Liver (tissue), 9 donors: ENCODE data around the gene CDKN2B-AS1. TPM values are rescaled to one million over a fixed set of nuclear protein-coding genes. Genes with fewer than 3 reads are reported as not detected.

Source experiments
- DNase-seq: peaks from one replicate; pipeline ENCODE4 v3.0.0-alpha.2; 2017; ENCODE audit warnings: low spot score
- H3K27ac ChIP-seq, 2 donors: one replicate each; pipeline ENCODE4 v1.7.0; 2013; ENCODE audit warnings: inconsistent platforms in 2 of 2, low read length in 2 of 2, control low read depth in 1 of 2, low read depth in 1 of 2, mild to moderate bottlenecking in 1 of 2
- H3K27me3 ChIP-seq, 4 donors: one replicate each; pipeline versions ENCODE4 v1.6.1 to v1.7.0; 2013; ENCODE audit warnings: low read length in 3 of 4, inconsistent platforms in 1 of 4, mild to moderate bottlenecking in 1 of 4, moderate library complexity in 1 of 4; ENCODE audit not compliant: control insufficient read depth in 4 of 4, insufficient read depth in 4 of 4
- H3K36me3 ChIP-seq, 4 donors: one replicate each; pipeline versions ENCODE4 v1.6.1 to v1.7.0; 2013; ENCODE audit warnings: low read length in 3 of 4, mild to moderate bottlenecking in 3 of 4, low read depth in 1 of 4, moderate library complexity in 1 of 4; ENCODE audit not compliant: control insufficient read depth in 4 of 4, insufficient read depth in 3 of 4
- H3K4me1 ChIP-seq, 4 donors: one replicate each; pipeline versions ENCODE4 v1.6.1 to v1.7.0; 2013; ENCODE audit warnings: low read length in 3 of 4, mild to moderate bottlenecking in 3 of 4, moderate library complexity in 1 of 4; ENCODE audit not compliant: control insufficient read depth in 4 of 4, insufficient read depth in 4 of 4
- H3K4me3 ChIP-seq, 3 donors: one replicate each; pipeline versions ENCODE4 v1.6.1 to v1.7.0; 2013; ENCODE audit warnings: low read length in 3 of 3, control low read depth in 1 of 3, low read depth in 1 of 3, mild to moderate bottlenecking in 1 of 3
- H3K9ac ChIP-seq, 2 donors: one replicate each; pipeline ENCODE4 v1.7.0; 2013; ENCODE audit warnings: low read length in 2 of 2, mild to moderate bottlenecking in 2 of 2, moderate library complexity in 2 of 2, control low read depth in 1 of 2, low read depth in 1 of 2
- H3K9me3 ChIP-seq, 4 donors: one replicate each; pipeline versions ENCODE4 v1.6.1 to v1.7.0; 2013; ENCODE audit warnings: low read length in 3 of 4; ENCODE audit not compliant: control insufficient read depth in 4 of 4
- FOXA2 ChIP-seq: IDR thresholded peaks from 2 replicates; pipeline ENCODE4 v1.6.1; 2016; ENCODE audit warnings: antibody characterized with exemption
- GABPA ChIP-seq, 2 donors: IDR thresholded peaks in 1 of 2; conservative IDR thresholded peaks in 1 of 2; 2 replicates each; pipeline ENCODE4 v1.6.1; 2016; ENCODE audit warnings: antibody characterized with exemption in 2 of 2, mild to moderate bottlenecking in 1 of 2, moderate library complexity in 1 of 2
- HNF4A ChIP-seq, 2 donors: conservative IDR thresholded peaks; 2 replicates each; pipeline ENCODE4 v1.6.1; 2016; ENCODE audit warnings: antibody characterized with exemption in 2 of 2, mild to moderate bottlenecking in 2 of 2
- NR2F2 ChIP-seq: IDR thresholded peaks from 2 replicates; pipeline ENCODE4 v1.6.1; 2016; ENCODE audit warnings: antibody characterized with exemption
- YY1 ChIP-seq: IDR thresholded peaks from 2 replicates; pipeline ENCODE4 v1.6.1; 2016; ENCODE audit warnings: antibody characterized with exemption, mild to moderate bottlenecking
- WGBS: extraction: QIAGEN DNeasy Blood & Tissue Kit; methylation state at CpG from one replicate; pipeline ENCODE4 v1.1.7; 2013; 5-methylcytosine and 5-hydroxymethylcytosine counted together
- polyA plus RNA-seq, 2 donors: library from polyadenylated mRNA; stranded (reverse) in 1 of 2; unstranded in 1 of 2; fragments of 200-250 nt in 1 of 2; fragments of >200 nt in 1 of 2; fragmentation: Nextera tagmentation in 1 of 2; extraction: Ambion mirVana in 1 of 2; gene quantifications; one replicate each; pipeline versions ENCODE4 v1.2.1 to v1.2.3, GENCODE V29; 2013 to 2015
- total RNA-seq, 2 donors: library from RNA; depleted of rRNA; stranded (reverse); fragments of >200 nt; gene quantifications; one replicate each; pipeline ENCODE4 v1.2.3, GENCODE V29; 2014
- TF ChIP-seq, protein P1 (sequence below): fragments of 150-350 bp; IDR thresholded peaks from 2 replicates; pipeline ENCODE4 v1.5.1; 2017; ENCODE audit warnings: improper control_type of control experiment, low read depth, low read length; ENCODE audit not compliant: missing input control
- TF ChIP-seq, protein P2 (sequence below): IDR thresholded peaks from 2 replicates; pipeline ENCODE4 v1.6.1; 2016; ENCODE audit warnings: antibody characterized with exemption, mild to moderate bottlenecking
- donor health status: healthy.
- donor health status: healthy.
- donor health status: healthy.
- donor health status: healthy.
- donor health status: healthy.

The CDKN2B-AS1 gene
- total and polyA plus RNA-seq, 4 donors: 0.08 to 0.42 TPM; not detected in 2

DNA sequence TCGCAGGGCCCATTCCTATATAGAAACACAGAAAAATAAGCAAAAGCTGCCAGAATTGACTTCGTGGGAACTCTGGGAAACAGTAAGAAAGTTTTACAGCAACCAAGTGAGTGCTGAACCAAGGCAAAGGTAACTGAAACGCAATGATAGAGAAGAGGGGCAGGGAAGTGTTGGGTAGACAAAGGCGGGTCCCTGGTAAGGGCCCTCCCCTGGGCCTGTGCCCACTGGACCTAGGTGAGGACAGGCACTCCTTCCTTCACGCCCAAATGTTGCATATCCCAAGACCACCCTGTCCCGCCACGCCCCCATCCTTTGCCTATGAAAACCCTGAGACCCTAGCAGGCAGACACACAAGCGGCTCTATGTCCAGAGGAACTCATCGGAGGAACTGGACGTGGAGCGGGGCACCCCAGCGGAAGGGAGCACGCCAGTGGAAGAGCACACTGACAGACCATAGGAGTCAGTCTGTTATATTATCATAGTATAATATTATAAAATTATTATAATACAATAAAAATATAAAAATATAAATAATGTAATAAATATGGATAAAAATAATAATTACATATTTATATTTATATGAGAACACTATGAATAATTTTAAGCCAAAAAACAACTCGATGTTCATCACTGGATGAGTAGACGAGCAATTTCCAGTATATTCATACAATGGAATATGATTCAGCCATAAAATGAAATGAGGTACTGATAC lies 28.3 kb upstream of the CDKN2B-AS1 start:
- Histone ChIP-seq H3K36me3 (no peaks in the 10 kb centered on the region), H3K27ac (no peak overlapping the region), H3K9ac (no peak overlapping the region), H3K9me3 (peaks cover 0 to 18% (median 1%) of the 10 kb centered on the region in 4 donors), H3K27me3 (peaks cover 4 to 33% (median 19%) of the 10 kb centered on the region in 4 donors), H3K4me3 (no peak overlapping the region), H3K4me1 (peaks cover 11 to 19% (median 12%) of the 10 kb centered on the region in 4 donors)
- TF ChIP-seq, protein P1, sequence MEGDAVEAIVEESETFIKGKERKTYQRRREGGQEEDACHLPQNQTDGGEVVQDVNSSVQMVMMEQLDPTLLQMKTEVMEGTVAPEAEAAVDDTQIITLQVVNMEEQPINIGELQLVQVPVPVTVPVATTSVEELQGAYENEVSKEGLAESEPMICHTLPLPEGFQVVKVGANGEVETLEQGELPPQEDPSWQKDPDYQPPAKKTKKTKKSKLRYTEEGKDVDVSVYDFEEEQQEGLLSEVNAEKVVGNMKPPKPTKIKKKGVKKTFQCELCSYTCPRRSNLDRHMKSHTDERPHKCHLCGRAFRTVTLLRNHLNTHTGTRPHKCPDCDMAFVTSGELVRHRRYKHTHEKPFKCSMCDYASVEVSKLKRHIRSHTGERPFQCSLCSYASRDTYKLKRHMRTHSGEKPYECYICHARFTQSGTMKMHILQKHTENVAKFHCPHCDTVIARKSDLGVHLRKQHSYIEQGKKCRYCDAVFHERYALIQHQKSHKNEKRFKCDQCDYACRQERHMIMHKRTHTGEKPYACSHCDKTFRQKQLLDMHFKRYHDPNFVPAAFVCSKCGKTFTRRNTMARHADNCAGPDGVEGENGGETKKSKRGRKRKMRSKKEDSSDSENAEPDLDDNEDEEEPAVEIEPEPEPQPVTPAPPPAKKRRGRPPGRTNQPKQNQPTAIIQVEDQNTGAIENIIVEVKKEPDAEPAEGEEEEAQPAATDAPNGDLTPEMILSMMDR: no peak
- TF ChIP-seq FOXA2 (no peak), HNF4A (conservative IDR thresholded peaks at IDR 0.05) (no peak), GABPA (IDR thresholded peaks at IDR 0.05 in 1 of 2, conservative IDR thresholded peaks at IDR 0.05 in 1 of 2) (no peak)
- TF ChIP-seq, protein P2, sequence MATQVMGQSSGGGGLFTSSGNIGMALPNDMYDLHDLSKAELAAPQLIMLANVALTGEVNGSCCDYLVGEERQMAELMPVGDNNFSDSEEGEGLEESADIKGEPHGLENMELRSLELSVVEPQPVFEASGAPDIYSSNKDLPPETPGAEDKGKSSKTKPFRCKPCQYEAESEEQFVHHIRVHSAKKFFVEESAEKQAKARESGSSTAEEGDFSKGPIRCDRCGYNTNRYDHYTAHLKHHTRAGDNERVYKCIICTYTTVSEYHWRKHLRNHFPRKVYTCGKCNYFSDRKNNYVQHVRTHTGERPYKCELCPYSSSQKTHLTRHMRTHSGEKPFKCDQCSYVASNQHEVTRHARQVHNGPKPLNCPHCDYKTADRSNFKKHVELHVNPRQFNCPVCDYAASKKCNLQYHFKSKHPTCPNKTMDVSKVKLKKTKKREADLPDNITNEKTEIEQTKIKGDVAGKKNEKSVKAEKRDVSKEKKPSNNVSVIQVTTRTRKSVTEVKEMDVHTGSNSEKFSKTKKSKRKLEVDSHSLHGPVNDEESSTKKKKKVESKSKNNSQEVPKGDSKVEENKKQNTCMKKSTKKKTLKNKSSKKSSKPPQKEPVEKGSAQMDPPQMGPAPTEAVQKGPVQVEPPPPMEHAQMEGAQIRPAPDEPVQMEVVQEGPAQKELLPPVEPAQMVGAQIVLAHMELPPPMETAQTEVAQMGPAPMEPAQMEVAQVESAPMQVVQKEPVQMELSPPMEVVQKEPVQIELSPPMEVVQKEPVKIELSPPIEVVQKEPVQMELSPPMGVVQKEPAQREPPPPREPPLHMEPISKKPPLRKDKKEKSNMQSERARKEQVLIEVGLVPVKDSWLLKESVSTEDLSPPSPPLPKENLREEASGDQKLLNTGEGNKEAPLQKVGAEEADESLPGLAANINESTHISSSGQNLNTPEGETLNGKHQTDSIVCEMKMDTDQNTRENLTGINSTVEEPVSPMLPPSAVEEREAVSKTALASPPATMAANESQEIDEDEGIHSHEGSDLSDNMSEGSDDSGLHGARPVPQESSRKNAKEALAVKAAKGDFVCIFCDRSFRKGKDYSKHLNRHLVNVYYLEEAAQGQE: no peak
- no peak for DNase-seq
- WGBS: 23% methylated on average over 15 of the region's 15 CpGs

DNA sequence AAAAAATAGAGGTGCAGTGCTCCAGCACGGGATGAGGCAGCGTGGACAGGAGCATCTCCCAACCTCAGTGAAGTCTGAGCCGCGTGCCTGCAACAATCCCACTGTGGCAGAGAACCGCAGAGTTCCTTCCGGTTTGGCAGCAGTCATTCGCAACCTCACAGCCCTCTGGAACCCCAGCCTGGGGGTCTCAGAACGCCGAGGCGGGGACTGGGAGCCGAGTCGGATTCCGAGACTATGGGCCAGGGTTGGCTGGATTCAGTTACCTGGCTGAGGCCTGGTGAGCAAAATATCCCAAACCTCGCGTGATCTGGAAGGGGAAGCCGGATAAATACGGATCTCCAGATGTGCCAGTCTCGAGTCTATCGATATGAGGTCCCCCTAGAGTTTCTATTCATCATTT lies 27.4 kb upstream of the CDKN2B-AS1 start:
- peaks cover 0 to 18% (median 1%) of the 10 kb centered on the region in 4 donors for H3K9me3 ChIP-seq
- no peak overlapping the region for H3K4me3 ChIP-seq
- H3K36me3 ChIP-seq: no peaks in the 10 kb centered on the region
- peaks cover 3 to 37% (median 21%) of the 10 kb centered on the region in 4 donors for H3K27me3 ChIP-seq
- H3K27ac ChIP-seq: no peak overlapping the region
- 15% methylated on average over 19 of the region's 19 CpGs for WGBS
- TF ChIP-seq FOXA2 (no peak), NR2F2 (no peak), YY1 (no peak)
- TF ChIP-seq, protein P1: no peak
- no peak for DNase-seq
- H3K9ac ChIP-seq: no peak overlapping the region
- peaks cover 11 to 19% (median 12%) of the 10 kb centered on the region in 4 donors for H3K4me1 ChIP-seq
